Measurements from ENCODE around the gene KCTD1. TPM values are rescaled to one million over a fixed set of nuclear protein-coding genes. Genes with fewer than 3 reads are reported as not detected.

The KCTD1 gene
- total and polyA plus RNA-seq, 2 of the 8 experiments (the other 6 are each of a cell fraction or from before 2014, with no cell fraction given): 7.7 to 14.0 TPM

- POLR2A ChIA-PET (ENCODE audit: partially characterized antibody): no interaction called here
- DNase-seq (ENCODE audit: low read depth in 1 of 2, low spot score in 2 of 2) (no peak), FAIRE-seq (no peak)
- Histone ChIP-seq H2BK12ac (ENCODE audit: low read depth, low read length) (no peak overlapping the region), H2BK20ac (ENCODE audit: low read length) (no peak overlapping the region), H3K4me3 (ENCODE audit: extremely low read depth in 1 of 4, insufficient read depth in 2 of 4, low read depth in 3 of 4, low read length in 4 of 4) (no peak overlapping the region), H3K14ac (ENCODE audit: insufficient read length) (no peak overlapping the region), H3K56ac (replicated peaks; ENCODE audit: insufficient read length, low read depth, low read length) (no peak overlapping the region), H3K36me3 (ENCODE audit: control insufficient read depth in 2 of 4, insufficient read depth in 4 of 4, low read length in 3 of 4) (no peaks in the 10 kb centered on the region), H3K27ac (ENCODE audit: low read depth, low read length) (no peak overlapping the region), H3K9me3 (ENCODE audit: insufficient read depth in 2 of 2, low read depth in 1 of 2, low read length in 1 of 2) (no peaks in the 10 kb centered on the region), H4K5ac (ENCODE audit: insufficient read length, low read depth, low read length) (no peak overlapping the region), H2AK5ac (ENCODE audit: low read depth, low read length) (no peak overlapping the region), H3K79me1 (ENCODE audit: low read depth, low read length) (no peaks in the 10 kb centered on the region), H3K18ac (ENCODE audit: extremely low read depth, low read length) (no peak overlapping the region), H4K20me1 (replicated peaks in 1 of 2; ENCODE audit: control insufficient read depth in 1 of 2, insufficient read depth in 2 of 2, low read length in 2 of 2) (no peaks in the 10 kb centered on the region), H2BK15ac (ENCODE audit: low read length) (no peak overlapping the region), H3K79me2 (ENCODE audit: control insufficient read depth in 1 of 2, insufficient read depth in 2 of 2, low read length in 2 of 2) (no peaks in the 10 kb centered on the region), H3K23me2 (ENCODE audit: low read depth, low read length) (no peaks in the 10 kb centered on the region), H3K4me2 (ENCODE audit: insufficient read depth in 1 of 2, low read depth in 2 of 2, low read length in 2 of 2) (no peak overlapping the region), H3K4me1 (replicated peaks in 1 of 4; ENCODE audit: control insufficient read depth in 3 of 4, insufficient read depth in 4 of 4, low read length in 3 of 4) (peaks cover 0 to 3% (median under 1%) of the 10 kb centered on the region in 4 experiments; a peak in 3 of 7 replicates), H2BK5ac (ENCODE audit: low read depth, low read length) (no peak overlapping the region), H3K9ac (replicated peaks in 1 of 4; ENCODE audit: extremely low read depth in 1 of 4, low read depth in 3 of 4, low read length in 3 of 4) (no peak overlapping the region), H3K27me3 (replicated peaks in 1 of 4; ENCODE audit: control insufficient read depth in 3 of 4, extremely low read depth in 1 of 4, insufficient read depth in 3 of 4, low read length in 3 of 4) (no peaks in the 10 kb centered on the region; a peak in 1 of 7 replicates), H2BK120ac (replicated peaks; ENCODE audit: low read depth, low read length) (no peak overlapping the region), H3K4ac (replicated peaks; ENCODE audit: insufficient read length, low read depth, low read length) (no peak overlapping the region), H4K91ac (replicated peaks; ENCODE audit: insufficient read length, low read length) (no peak overlapping the region), H3K23ac (ENCODE audit: insufficient read length) (no peak overlapping the region), H2AFZ (ENCODE audit: low read length) (no peak overlapping the region), H4K8ac (ENCODE audit: extremely low read depth, insufficient read depth, low read length) (no peak overlapping the region)
- 92% methylated on average over 5 of the region's 5 CpGs; no CpG with 5 or more reads in 1 of the 2 experiments for WGBS, 2 experiments (ENCODE audit: extremely low coverage in 1 of 2, insufficient coverage in 1 of 2, insufficient read length in 1 of 2, insufficient replicate concordance in 2 of 2, low coverage in 1 of 2, low lambda C conversion rate in 2 of 2, missing lambda C conversion rate in 1 of 2)
- CTCF ChIA-PET (ENCODE audit: partially characterized antibody): interaction anchor here (1.1 kb wide), 1 partner anchor 93 kb away, joined by 4 read pairs; no protein-coding TSS in a partner anchor
- no peak for TF ChIP-seq RNF2 (IDR thresholded peaks at IDR 0.05; ENCODE audit: borderline replicate concordance, low read depth, low read length, missing control alignments, poor library complexity, severe bottlenecking)
- TF ChIP-seq KDM4A (IDR thresholded peaks at IDR 0.05; ENCODE audit: low read depth, low read length, severe bottlenecking): no peak
- no peak for TF ChIP-seq SUZ12 (IDR thresholded peaks at IDR 0.05; ENCODE audit: low read length)
- no peak for TF ChIP-seq RAD21 (IDR thresholded peaks at IDR 0.05 in 1 of 2, conservative IDR thresholded peaks at IDR 0.05 in 1 of 2; ENCODE audit: low read depth in 2 of 2, low read length in 2 of 2)
- TF ChIP-seq CREB1 (IDR thresholded peaks at IDR 0.05): no peak
- TF ChIP-seq E2F6 (IDR thresholded peaks at IDR 0.05): no peak
- no peak for TF ChIP-seq CTCF (IDR thresholded peaks at IDR 0.05; ENCODE audit: control extremely low read depth in 1 of 3, insufficient read depth in 1 of 3, low read depth in 1 of 3, low read length in 3 of 3)
- no peak for TF ChIP-seq JUN (IDR thresholded peaks at IDR 0.05; ENCODE audit: low read depth, low read length)
- TF ChIP-seq CEBPB (IDR thresholded peaks at IDR 0.05; ENCODE audit: low read depth, low read length): no peak
- TF ChIP-seq CTBP2 (IDR thresholded peaks at IDR 0.05; ENCODE audit: borderline replicate concordance, insufficient read depth, insufficient read length, low read length): no peak
Measured at GRCh38 chr18:26561769-26562168, 13.4 kb upstream of the KCTD1 start.

Measured in H1 (cell line).